ENCODE measurements around the gene C1orf21.

DNA sequence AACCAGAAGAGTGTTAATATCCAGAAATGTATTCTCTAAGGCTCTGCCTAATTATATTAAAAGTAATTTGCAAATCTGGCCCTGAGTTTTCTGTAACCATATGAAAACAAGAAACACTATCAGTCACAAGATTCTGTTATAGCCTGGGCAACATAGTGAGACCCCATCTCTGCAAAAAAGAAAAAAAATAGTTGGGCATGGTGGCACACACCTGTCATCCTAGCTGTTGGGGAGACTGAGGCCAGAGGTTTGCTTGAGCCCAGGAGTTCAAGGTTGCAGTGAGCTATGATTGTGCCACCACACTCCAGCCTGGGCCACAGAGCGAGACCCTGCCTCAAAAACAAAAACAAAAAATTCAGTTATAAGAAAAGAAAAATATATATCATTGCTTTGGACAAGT, 25.6 kb downstream of the C1orf21 start:
- TF ChIP-seq CTCF (IDR thresholded peaks at IDR 0.05) (no peak), POLR2A (IDR thresholded peaks at IDR 0.05) (no peak)

Data from Peyer's patch (tissue), 4 donors.